Mammary epithelial cell (primary cell): ENCODE results near the gene TMEM207.

Experiments
- CTCF ChIP-seq, 2 donors: IDR thresholded peaks in 1 of 2; conservative IDR thresholded peaks in 1 of 2; 2 replicates each; pipeline ENCODE4 v1.5.1; 2011 to 2012; ENCODE audit warnings: inconsistent platforms in 2 of 2, low read length in 2 of 2, mild to moderate bottlenecking in 2 of 2, control low read depth in 1 of 2, low read depth in 1 of 2; ENCODE audit not compliant: insufficient read depth in 1 of 2; ENCODE audit errors: extremely low read depth in 1 of 2
- EZH2 ChIP-seq: IDR thresholded peaks from 2 replicates; pipeline ENCODE4 v1.6.1; 2012; ENCODE audit warnings: low read length, inconsistent platforms, borderline replicate concordance

GRCh38 chr3:190435618-190436017 is 14.1 kb downstream of the TMEM207 start:
- TF ChIP-seq CTCF (conservative IDR thresholded peaks at IDR 0.05 in 1 of 2, IDR thresholded peaks at IDR 0.05 in 1 of 2; ENCODE audit: extremely low read depth in 1 of 2, insufficient read depth in 1 of 2, low read depth in 1 of 2, low read length in 2 of 2) (no peak), EZH2 (no peak)
